Stimulated activated CD8-positive, alpha-beta memory T cell treated with anti-CD3 and anti-CD28 coated beads, Interleukin-15, amount 100 ng/mL, for 4 hours (primary cell): ENCODE data around the gene COTL1.
"Not testable (repeated sequence)": the region's sequence is repeated elsewhere in the genome, so short reads cannot be mapped to it uniquely, and the experiment has no call there.

Experiments used
- DNase-seq, 2 donors: peaks; one replicate each; pipeline ENCODE4 v3.0.0-alpha.2; 2020; ENCODE audit warnings: low read depth in 2 of 2

Gene COTL1

DNA sequence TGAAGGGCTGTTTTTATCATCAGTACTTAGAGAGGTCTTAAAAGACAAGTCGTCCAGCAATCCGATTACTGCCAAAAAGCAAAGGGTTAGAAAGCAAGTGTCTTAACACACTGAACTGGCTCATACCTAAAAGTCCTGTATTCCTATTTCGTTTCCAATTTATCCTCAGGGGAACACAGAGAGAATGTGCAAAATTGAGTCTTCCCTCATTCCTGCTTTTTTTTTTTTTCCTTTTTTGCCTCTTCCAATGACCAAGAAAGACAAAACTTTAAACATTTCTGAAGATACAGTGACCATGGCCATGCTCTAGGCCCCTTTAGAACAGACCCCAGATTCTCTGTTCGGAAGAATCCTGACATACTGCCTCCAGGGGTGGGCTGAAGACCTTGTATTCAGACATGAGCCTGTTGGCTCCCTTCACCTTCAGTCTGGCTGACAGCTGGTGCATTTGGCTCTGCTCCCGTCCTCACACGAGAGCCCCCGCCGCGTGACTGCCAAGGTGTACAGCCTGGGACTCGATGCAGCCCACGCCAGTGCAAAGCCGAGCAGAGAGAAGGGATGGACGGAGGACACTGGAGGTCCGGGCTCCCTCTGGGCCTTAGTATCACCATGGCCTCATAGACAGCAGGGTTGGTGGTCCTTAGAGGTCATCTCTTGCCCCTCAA lies 47.0 kb downstream of the COTL1 start:
- DNase-seq, result no peak

DNA sequence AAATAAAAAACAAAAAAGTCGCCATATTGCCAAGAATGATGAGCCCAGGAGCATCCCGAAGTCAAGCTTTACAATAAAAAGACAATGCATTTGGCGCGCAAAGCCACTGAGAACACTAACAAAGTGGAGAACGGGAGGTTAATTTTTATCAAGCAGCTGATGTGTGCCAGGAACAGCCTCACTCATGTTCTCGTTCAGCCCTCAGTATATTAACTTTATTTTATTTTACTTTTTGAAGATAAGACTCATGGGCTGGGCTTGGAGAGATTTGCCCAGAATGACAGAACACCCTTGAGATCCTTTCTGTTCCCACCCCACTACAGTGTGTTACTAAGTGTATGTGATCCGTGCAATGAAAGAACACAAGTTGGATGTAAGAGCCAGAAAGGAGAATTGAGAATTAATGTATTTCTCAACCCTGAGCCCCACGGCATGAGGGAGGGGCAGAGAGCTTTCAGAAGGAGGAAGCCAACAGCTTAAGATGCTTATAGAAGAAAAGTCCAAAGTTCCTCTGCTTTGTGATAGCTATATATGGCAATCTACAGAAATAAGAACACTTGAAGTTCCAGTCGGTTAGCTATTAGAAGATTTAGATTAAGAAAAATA lies 48.4 kb downstream of the COTL1 start:
- DNase-seq, result no peak

DNA sequence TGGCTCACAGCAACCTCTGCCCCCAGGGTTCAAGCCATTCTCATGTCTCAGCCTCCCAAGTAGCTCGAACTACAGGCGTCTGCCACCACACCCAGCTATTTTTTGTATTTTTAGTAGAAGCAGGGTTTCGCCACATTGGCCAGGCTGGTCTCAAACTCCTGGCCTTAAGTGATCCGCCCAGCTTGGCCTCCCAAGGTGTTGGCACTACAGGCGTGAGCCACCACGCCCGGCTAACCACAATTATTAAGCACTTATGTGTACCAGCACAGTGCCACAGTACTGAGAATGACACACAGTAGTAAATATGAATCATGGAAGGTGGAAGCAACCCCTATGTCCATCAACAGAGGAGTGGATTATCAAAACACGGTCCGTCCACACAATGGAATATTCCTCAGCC lies 49.8 kb downstream of the COTL1 start:
- DNase-seq, result no peak

DNA sequence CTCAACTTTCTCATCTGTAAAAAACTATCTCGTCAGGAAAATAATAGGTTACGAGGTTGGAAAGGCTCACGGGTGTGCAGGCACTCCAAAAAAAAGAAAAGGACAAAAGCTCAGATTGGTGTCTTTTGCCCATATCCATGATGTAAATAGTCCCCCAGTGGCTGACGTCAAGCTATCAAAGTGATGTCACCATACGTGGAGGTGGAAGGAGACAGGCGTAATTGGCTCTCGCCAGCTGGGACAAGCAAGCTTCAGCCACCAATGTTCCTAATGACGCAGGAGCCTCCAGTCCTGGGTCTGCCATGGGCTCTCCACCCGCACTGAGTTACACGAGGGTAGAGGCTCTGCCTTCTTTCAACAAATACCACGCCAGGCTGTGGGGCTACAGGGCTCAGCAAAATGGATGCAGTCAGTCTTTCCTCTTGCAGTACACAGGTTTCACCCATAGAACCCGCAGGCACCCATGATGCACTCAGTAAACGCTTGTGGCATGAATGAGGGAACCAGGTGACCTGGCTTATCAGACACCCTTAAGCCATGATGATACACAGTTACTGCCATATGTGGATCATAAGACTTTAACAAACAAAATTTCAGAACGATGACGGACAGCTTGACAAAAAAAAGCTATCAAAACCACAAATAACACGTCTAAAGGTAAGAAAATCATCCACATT lies 50.5 kb downstream of the COTL1 start:
- DNase-seq, result no peak

DNA sequence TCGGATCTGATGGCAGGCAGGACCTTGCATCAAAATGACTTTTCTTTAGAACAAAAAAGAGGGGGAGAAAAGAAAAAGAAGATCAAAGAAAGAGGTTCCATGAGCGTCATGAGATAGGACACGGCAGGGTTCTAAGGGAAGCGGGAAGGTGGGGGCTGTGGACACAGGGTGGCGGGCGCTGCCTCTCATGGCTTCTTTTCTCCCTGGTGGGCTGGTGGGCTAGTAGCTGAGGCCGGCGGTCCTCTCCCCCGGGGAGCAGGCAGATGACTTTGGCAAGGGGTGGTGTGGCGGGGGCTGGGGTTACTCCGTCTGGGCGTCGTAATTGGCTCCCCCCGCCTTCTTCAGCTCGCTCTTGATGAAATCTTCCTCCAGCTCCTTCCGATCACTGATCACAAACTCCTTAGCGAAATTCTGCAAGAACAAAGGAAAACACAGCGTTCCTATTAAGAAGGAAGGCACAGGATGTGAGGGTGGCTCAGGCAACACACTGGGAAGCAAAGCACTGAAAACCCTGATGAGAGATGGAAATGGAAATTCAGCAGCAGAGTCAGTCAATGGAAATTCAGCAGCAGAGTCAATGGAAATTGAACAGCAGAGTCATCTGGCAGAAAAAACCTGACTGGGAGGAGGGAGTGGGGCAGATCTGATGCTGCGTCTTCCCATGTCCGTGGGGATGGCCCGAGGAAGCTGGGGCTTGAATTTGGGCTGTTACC lies 51.2 kb downstream of the COTL1 start:
- no peak for DNase-seq

DNA sequence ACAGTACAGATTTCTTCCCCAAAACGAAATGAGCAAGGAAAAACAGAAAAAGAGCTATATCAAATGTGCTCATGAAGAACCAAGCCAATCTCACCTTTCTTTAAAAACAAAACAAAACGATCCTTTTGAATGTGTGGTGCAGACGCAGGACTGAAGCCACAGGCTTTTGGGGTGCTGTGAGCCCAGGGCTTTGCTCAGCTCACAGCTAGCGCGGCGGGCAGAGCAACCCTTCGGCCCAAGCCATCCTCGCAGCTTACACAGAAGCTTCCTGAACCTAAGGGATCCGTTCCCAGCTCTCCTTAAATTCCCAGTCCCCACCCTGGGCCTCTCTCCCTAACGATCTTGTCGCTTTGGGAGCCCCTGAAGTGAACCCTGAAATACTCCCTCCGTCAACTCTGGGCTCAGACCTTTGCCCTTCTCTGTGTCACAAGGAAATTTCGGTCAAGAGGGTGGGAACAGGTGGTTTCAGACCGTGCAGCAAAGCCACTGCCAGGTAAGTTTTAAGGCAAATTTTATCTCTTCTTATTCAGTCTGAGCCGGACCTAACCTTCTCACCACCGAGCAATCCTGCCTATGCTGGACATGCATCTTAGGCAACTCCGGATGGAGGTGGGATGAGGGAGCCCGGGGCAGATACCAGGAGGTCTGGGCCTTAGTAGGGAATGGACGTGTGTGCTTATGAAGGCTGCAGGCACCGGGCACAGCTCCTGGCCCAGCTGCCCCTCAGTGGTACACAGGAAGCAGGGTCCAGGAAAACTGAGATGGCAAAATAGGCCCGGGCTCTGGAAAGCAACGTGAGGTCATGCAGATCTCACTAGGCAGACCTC lies 52.0 kb downstream of the COTL1 start:
- DNase-seq, result no peak

DNA sequence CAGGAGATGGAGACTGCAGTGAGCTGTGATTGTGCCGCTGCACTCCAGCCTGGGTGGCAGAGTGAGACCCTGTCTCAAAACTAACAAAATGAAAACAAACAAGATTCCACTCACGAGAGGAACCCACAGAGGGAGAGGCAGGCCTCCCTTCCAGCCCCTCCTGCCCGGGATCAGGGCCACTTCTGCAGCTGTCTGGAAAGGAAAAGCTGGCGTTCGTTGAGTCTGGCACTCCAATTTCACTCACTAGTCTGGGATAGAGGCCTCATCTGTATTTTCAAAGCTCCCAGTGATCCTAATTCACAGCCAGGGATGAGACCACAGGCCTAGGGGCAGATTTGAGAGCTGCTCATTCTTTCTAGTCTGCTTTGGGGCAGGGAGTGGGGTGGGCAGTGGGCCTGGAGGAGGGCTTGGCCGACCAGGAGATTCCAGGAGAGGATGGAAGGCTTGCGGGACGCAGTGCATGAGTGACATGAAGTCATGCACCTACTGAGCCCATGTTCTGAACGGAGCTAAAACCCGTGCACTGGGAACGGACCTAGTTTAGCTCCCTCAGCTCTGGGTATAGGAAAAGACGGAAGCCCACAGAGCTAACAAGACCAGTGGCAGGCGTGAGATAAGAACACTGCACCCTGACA lies 54.0 kb downstream of the COTL1 start:
- DNase-seq, result no peak

DNA sequence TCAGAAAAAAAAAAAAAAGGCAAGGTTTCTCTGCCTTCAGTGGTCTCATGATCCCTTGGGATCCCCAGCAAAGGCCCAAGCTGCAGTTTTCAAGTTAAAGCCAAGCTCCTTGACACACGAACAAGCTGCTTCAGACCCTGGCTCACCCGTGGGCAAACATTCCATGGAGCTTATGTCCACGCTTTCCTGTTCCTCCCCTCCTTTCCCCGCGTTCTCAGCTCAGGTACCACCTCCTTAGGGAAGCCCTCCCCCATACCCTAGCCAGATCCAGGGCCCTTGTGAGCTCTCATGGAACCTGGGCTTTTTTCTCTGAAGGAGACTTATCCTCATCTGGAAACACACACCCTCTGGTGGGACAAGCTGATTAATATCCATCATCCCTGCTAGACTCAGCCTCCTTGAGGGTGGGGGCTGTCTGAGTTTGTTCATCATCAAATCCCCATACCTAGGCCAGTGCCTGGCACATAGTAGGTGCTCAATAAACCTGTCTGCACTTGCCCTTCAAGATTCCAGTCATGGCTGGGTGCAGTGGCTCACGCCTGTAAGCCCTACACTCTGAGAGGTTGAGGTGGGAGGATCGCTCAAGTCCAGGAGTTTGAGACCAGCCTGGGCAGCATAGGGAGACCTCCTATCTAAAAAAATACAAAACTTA lies 54.7 kb downstream of the COTL1 start:
- no peak for DNase-seq

DNA sequence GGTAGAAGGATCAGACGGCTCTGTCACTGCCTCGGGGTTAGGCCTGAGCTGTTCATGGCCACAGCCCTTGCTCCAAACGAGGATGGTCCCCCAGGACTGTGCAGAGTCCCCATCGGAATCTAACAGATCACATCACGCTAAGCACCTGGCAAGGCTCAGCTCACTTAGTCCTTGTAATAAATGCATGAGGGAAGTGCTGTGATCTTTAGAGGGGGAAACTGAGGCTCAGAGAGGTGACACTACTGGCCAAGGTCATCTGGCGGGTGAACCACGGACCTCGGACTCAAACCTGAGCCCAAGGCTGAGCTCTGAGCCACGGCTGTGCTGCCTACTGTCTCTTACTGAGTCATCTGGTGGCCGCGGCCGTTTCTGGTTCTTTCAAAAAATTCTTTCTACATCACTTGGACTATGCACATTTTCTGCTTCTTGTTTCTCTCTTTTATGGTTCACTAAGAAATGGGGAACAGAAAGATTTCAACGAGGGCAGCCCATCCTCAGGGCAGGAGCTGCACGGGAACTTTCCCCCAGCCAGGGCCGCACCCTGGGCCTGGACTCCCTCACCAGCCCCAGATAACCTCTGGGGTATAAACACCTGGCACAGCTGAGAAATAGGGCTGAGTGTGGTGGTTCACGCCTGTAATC lies 55.6 kb downstream of the COTL1 start:
- no peak for DNase-seq

DNA sequence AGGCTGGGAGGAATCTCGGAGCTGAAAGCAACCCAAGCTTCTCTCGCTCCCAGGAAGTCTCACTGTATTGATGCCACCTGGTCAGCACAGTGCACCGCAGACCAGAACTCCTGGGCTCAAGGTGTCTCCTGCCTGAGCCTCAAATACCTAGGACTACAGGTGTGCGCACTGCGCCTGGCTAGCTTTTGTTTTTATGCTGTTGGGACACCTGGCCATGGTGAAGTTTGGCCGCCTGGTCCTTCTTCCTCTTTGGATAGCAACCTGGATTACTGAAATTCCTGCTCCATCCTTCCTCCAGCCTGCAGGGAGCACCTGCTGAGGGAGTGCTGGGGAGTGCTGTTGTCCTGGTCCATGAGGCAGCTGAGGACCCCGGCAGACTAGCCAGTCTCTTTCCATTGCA lies 56.6 kb downstream of the COTL1 start:
- no peak for DNase-seq

DNA sequence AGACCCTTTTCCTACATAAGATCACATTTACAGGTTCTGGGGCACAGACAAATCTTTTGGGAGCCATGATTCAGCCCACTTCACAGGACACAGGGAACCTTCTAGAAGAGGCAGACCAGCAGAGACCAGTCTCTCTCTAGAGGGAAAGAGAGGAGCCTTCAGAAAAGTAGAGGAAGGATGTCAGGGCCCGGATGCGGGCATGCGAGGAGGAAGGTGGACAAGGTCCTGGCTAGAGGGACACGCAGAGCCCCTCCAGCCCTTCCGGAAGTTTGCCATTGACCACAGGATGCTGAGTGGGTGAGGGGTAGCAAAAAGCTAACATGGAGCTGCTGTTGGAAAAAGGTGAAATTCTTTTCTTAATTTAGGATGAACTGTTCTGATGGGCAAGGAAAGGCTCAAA lies 57.6 kb downstream of the COTL1 start:
- no peak for DNase-seq

DNA sequence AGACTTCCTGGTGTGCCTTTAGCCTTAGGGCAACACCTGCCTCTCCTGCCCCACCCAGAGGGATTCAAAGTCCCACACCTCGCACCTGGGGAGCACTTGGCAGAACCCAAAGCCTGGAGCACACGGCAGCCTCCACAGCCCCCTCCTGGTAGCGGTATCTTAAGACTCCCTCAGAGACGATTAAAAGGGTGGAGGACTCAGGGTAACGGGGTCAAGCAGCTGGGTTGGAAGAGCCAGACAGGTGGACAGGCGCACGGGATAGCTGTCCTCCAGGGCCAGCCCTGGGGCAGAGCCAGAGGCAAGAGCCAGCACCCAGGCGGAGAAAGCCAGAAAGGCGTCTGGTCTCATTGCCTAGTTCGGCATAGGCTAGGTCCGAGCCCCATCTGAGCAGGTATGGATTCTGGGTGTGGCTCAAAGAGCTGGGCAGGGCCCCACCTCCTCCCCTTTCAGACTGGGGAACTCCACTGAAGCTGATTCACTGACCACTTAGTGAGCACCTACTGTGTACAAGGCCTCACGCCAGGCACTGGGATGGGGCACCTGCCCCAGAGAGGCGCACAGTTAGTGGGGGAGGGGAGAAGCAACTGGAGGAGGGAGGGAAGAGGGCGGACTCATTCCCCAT lies 58.5 kb downstream of the COTL1 start:
- no peak for DNase-seq

DNA sequence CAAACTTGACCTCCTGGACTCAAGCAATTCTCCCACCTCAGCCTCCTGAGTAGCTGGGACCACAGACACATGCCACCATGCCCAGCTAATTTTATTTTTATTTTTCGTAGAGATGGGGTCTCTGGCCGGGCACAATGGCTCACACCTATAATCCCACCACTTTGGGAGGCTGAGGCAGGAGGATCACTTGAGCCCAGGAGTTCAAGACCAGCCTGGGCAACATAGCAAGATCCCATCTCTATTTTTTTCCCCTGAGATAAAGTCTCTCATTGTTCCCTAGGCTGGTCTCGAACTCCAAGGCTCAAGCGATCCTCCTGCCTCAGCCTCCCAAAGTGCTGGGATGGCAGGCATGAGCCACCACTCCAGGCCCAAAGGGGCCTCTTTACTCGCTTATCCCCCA lies 59.0 kb downstream of the COTL1 start:
- DNase-seq, result not testable (repeated sequence)

DNA sequence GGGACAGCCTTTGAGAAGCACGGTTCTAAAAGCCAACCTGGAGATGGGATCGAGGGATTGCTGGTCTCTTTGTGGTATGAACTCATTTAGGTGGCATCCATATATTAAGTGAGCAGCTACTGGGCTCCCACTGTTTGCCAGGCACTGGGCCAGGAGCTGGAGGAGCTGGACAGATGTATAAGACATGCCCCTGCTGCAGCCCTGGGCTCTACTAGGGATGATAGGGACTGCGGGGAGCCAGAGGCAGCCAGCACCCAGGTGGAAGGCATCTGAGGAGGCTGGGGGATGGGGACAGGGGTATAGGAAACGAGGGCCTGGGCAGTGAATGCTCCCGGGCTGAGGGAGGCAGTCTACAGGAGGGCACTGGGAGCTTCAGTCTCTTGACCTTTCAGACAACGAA lies 60.4 kb downstream of the COTL1 start:
- DNase-seq, result no peak

DNA sequence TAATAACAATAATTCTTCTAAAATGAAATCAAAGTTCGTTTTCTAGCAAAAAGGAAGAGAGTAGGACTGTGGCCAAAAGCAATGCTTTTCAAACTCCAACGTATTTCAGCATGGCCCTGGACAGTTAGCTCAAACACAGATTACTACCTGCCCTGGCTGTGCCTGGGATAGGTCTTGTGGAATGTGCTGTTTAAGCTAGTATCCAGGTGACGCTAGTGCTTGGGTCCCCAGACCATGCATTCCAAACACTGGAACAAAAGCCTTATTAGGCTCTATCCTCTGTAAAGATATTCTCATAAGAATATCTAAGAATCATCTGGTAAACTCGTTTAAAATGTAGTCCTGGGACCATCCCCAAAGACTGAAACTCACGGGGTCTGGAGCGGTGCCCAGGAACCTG lies 60.8 kb downstream of the COTL1 start:
- no peak for DNase-seq

DNA sequence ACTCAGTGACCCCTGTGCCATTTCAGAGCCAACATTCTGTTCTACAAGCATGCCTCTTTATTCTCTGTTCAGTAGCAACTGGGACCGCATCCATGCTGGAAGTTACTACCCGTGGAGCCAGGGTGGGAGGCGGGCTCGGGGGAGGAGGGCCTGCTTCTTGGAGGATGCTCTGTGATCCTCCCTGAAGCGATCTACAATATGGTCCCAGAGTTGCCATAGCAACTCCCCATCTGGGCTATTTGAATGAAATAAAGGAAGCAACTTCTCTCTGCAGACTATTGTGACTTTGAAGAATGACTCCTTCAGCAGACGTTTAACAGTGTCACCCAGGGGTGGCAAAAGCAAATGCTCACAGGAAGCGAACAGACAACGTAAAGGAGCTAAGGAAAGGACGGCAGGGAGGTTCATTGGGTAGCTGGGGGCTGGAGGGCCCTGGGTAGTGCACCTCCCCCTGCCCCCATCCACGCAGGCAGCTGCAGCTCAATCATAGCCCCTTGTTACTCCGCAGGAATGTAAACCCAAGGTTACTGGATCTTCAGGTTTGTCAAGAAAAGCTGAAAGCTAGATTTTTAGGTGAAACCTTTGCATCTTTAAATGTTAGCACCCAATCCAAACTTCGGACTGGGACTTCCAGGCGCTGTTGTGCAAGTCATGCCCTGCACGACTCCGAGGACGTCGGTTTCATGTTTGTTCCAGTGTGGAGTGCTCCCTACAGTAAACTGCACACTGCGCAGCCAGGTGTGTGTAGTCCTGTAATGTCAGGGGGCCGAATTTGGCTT lies 62.3 kb downstream of the COTL1 start:
- no peak for DNase-seq

DNA sequence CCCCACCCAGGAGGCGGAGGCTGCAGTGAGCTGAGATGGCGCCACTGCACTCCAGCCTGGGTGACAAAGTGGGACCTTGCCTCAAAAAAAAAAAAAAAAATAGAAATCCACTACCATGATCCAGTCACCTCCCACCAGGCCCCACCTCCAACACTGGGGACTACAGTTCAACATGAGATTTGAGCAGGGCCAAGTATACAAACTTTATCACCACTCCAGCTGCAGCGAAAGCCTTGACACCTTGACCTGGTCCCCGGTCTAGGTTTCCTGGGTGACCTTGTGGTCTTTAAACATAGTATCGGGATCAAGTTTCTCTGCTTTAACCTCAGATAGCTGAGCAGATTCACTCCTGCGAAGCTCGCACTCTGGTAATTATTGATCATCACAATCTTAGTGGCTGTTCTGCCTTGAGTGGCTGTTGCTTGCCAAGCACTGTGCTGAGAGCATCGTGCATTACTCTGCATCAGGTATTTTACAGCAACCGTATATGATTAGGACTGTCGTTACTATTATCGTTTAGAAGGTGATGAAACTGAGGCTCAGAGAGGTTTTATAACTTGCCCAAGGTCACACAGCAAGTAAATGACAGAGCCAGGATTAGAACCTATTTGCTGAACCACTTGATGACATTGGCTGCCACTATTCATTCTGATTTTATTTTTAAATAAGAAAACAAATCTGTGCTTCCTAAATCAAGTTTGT lies 63.1 kb downstream of the COTL1 start:
- DNase-seq, result no peak

DNA sequence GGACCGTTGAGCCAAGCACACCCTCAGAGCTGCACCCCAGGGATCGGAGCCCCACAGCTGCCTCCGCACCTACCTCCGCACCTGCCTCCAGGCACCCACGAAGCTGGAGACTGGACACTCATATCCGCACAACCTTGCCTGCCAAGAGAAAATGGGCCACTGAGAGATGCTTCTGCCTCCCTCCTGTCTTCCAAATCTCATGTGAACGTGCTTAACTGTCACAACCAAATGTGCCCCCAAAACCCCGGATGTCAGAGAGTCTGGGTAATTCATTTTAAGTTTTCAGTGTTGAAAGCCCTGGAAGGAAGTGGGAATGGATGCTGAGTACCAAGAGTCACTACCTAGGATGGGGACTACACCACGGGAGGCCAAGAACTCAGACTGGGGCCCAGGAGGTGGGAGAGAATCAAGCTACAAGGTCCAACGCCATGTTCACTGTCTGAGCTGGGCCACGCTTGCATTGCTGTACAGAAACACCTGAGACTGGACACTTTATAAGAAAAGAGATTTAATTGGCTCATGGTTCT lies 63.9 kb downstream of the COTL1 start:
- no peak for DNase-seq
